ENCODE results near the gene NBPF1.
"Not testable (repeated sequence)": the region's sequence is repeated elsewhere in the genome, so short reads cannot be mapped to it uniquely, and the experiment has no call there.

The NBPF1 gene

GRCh38 chr1:16540421-16540893 lies 72.9 kb downstream of the NBPF1 start:
- not testable (repeated sequence) for DNase-seq

GRCh38 chr1:16537528-16537927 lies 75.8 kb downstream of the NBPF1 start:
- not testable (repeated sequence) for DNase-seq

GRCh38 chr1:16536796-16537195 lies 76.6 kb downstream of the NBPF1 start:
- DNase-seq = not testable (repeated sequence)

- not testable (repeated sequence) for DNase-seq
These were observed 77.5 kb downstream of the NBPF1 start for GRCh38 chr1:16535898-16536297.

- not testable (repeated sequence) for DNase-seq
These were observed 77.9 kb downstream of the NBPF1 start for GRCh38 chr1:16535487-16535886.

GRCh38 chr1:16534829-16535456 lies 78.4 kb downstream of the NBPF1 start:
- DNase-seq = not testable (repeated sequence)

- not testable (repeated sequence) for DNase-seq
These were observed 79.0 kb downstream of the NBPF1 start for GRCh38 chr1:16534239-16534828.

GRCh38 chr1:16532235-16532991 lies 81.0 kb downstream of the NBPF1 start:
- not testable (repeated sequence) for DNase-seq

GRCh38 chr1:16528338-16528737 lies 85.0 kb downstream of the NBPF1 start:
- not testable (repeated sequence) for DNase-seq

- not testable (repeated sequence) for DNase-seq
These were observed 87.6 kb downstream of the NBPF1 start for GRCh38 chr1:16525769-16526168.

- not testable (repeated sequence) for DNase-seq
These were observed 91.7 kb downstream of the NBPF1 start for GRCh38 chr1:16521679-16522078.

GRCh38 chr1:16521288-16521583 lies 92.1 kb downstream of the NBPF1 start:
- DNase-seq = no peak

- not testable (repeated sequence) for DNase-seq
These were observed 92.7 kb downstream of the NBPF1 start for GRCh38 chr1:16520435-16521287.

- not testable (repeated sequence) for DNase-seq
These were observed 94.0 kb downstream of the NBPF1 start for GRCh38 chr1:16519255-16519951.

GRCh38 chr1:16518913-16519254 lies 94.5 kb downstream of the NBPF1 start:
- not testable (repeated sequence) for DNase-seq

- DNase-seq = not testable (repeated sequence)
These were observed 96.5 kb downstream of the NBPF1 start for GRCh38 chr1:16516694-16517410.

- peak; percentile 57 for DNase-seq
These were observed 99.0 kb downstream of the NBPF1 start, which contains the start of gene RNU1-1 for GRCh38 chr1:16514107-16515055. Gene RNU1-1 (minus strand): TSS chr1:16514285.

GRCh38 chr1:16513412-16514106 lies 99.8 kb downstream of the NBPF1 start:
- peak; percentile 90 for DNase-seq

- DNase-seq = not testable (repeated sequence)
These were observed 100.5 kb downstream of the NBPF1 start for GRCh38 chr1:16512624-16513411.
